Measurements from ENCODE around the gene MYRIP.

- TF ChIP-seq CTCF (IDR thresholded peaks at IDR 0.05; ENCODE audit: low read depth, low read length, poor library complexity, severe bottlenecking) (no peak), EZH2phosphoT487 (IDR thresholded peaks at IDR 0.05; ENCODE audit: borderline replicate concordance, low read length) (no peak)
Observed at GRCh38 chr3:40191251-40191650, 381.8 kb downstream of the MYRIP start.

Measured in DOHH2 (cell line).